Keratinocyte (primary cell): ENCODE measurements around the gene R3HDM4. TPM values are rescaled to one million over a fixed set of nuclear protein-coding genes. Genes with fewer than 3 reads are reported as not detected.

Experiments used
- DNase-seq: peaks from one replicate; pipeline ENCODE4 v3.0.0-alpha.2; 2011; ENCODE audit warnings: low read depth, missing footprints, low spot score
- FAIRE-seq: peaks from 2 replicates; lab custom pipeline; 2011; peaks lifted over from hg19 to GRCh38; lab: Jason Lieb, UNC
- H2AFZ ChIP-seq: 2 replicates; pipeline ENCODE4 v1.6.0; 2012; ENCODE audit warnings: low read length, control low read depth, inconsistent platforms; ENCODE audit not compliant: control insufficient read depth
- H3K27ac ChIP-seq: 2 replicates; pipeline ENCODE4 v1.5.1; 2011; ENCODE audit warnings: low read length; ENCODE audit not compliant: control insufficient read depth, insufficient read depth
- H3K27me3 ChIP-seq: 3 replicates; pipeline ENCODE4 v1.6.0; 2011; ENCODE audit warnings: low read length; ENCODE audit not compliant: control insufficient read depth, insufficient read depth; ENCODE audit errors: extremely low read depth
- H3K36me3 ChIP-seq, 2 experiments: 2 replicates in 1 of 2; 3 replicates in 1 of 2; pipeline ENCODE4 v1.5.1; 2011; ENCODE audit warnings: low read length in 2 of 2, mild to moderate bottlenecking in 1 of 2; ENCODE audit not compliant: control insufficient read depth in 2 of 2, insufficient read depth in 2 of 2; ENCODE audit errors: extremely low read depth in 1 of 2
- H3K4me1 ChIP-seq: 3 replicates; pipeline ENCODE4 v1.5.1; 2011; ENCODE audit warnings: low read length; ENCODE audit not compliant: control insufficient read depth, insufficient read depth; ENCODE audit errors: extremely low read depth
- H3K4me2 ChIP-seq: 3 replicates; pipeline ENCODE4 v1.6.0; 2011; ENCODE audit warnings: low read depth, low read length; ENCODE audit not compliant: control insufficient read depth, insufficient read depth; ENCODE audit errors: extremely low read depth
- H3K4me3 ChIP-seq, 3 experiments: fragments of 200-600 bp in 1 of 3; sonication (generic) in 1 of 3; 2 replicates in 2 of 3; 3 replicates in 1 of 3; pipeline ENCODE4 v1.5.1; 2011 to 2016; ENCODE audit warnings: low read length in 3 of 3, mild to moderate bottlenecking in 3 of 3, control low read depth in 2 of 3, inconsistent platforms in 1 of 3, low read depth in 1 of 3, mixed read lengths in 1 of 3, mixed run types in 1 of 3, moderate library complexity in 1 of 3; ENCODE audit not compliant: control insufficient read depth in 2 of 3, insufficient read depth in 2 of 3; ENCODE audit errors: extremely low read depth in 1 of 3
- H3K79me2 ChIP-seq: 2 replicates; pipeline ENCODE4 v1.6.0; 2012; ENCODE audit warnings: low read length; ENCODE audit not compliant: control insufficient read depth, insufficient read depth
- H3K9ac ChIP-seq: 3 replicates; pipeline ENCODE4 v1.6.0; 2011; ENCODE audit warnings: low read length; ENCODE audit not compliant: control insufficient read depth, insufficient read depth; ENCODE audit errors: extremely low read depth
- H3K9me1 ChIP-seq: 3 replicates; pipeline ENCODE4 v1.6.0; 2011; ENCODE audit warnings: low read length; ENCODE audit not compliant: control insufficient read depth, insufficient read depth; ENCODE audit errors: extremely low read depth
- H3K9me3 ChIP-seq: 2 replicates; pipeline ENCODE4 v1.5.1; 2012; ENCODE audit warnings: low read depth, low read length; ENCODE audit not compliant: control insufficient read depth
- H4K20me1 ChIP-seq: 3 replicates; pipeline ENCODE4 v1.6.0; 2011; ENCODE audit warnings: low read length; ENCODE audit not compliant: control insufficient read depth, insufficient read depth; ENCODE audit errors: extremely low read depth
- CTCF ChIP-seq, 3 experiments: IDR thresholded peaks in 1 of 3; conservative IDR thresholded peaks in 1 of 3; optimal IDR thresholded peaks in 1 of 3; 2 replicates in 2 of 3; 3 replicates in 1 of 3; pipeline versions ENCODE3 to v1.5.1; 2011; ENCODE audit warnings: low read length in 3 of 3, mild to moderate bottlenecking in 3 of 3, moderate library complexity in 2 of 3, control low read depth in 1 of 3, inconsistent platforms in 1 of 3; ENCODE audit not compliant: insufficient read depth in 2 of 3; ENCODE audit errors: extremely low read depth in 1 of 3
- EZH2 ChIP-seq: IDR thresholded peaks from one replicate; pipeline ENCODE4 v1.6.1; 2012; ENCODE audit warnings: inconsistent platforms, mild to moderate bottlenecking, low read length, moderate library complexity
- dilution Hi-C: fragments of 300-500 bp; cut with MboI; formaldehyde crosslinking; loops from one replicate; pipeline ENCODE4 v1.7.0; 2020; ENCODE audit warnings: low sequenced_read_pairs; ENCODE audit not compliant: extremely low pct_ligation_motif_present
- polyA plus RNA-seq, 5 experiments: library from polyadenylated mRNA; depleted of rRNA in 3 of 5; stranded (reverse) in 3 of 5; stranded (forward) in 1 of 5; unstranded in 1 of 5; fragments of >200 nt; gene quantifications; 1 replicate in 1 of 5; 2 replicates in 3 of 5; 3 replicates in 1 of 5; pipeline versions ENCODE4 v1.2.1 to v1.2.3, GENCODE V29; 2011 to 2012; ENCODE audit warnings: missing spikeins in 2 of 5, low read depth in 1 of 5, low replicate concordance in 1 of 5

R3HDM4 gene
- polyA plus RNA-seq, 1 donor (not counting 4 experiments of a cell fraction or from before 2014, with no cell fraction given) = 33.5 TPM

- DNase-seq (no peak), FAIRE-seq (no peak)
- Histone ChIP-seq H2AFZ (no peak overlapping the region), H3K27me3 (peaks cover 6% of the 10 kb centered on the region), H3K4me1 (peaks cover 15% of the 10 kb centered on the region), H3K4me3 (no peak overlapping the region), H3K36me3 (no peaks in the 10 kb centered on the region), H3K27ac (no peak overlapping the region), H3K9me3 (no peaks in the 10 kb centered on the region), H4K20me1 (peaks cover 4% of the 10 kb centered on the region), H3K4me2 (no peak overlapping the region), H3K79me2 (no peaks in the 10 kb centered on the region), H3K9ac (no peak overlapping the region), H3K9me1 (peaks cover 2% of the 10 kb centered on the region)
- dilution Hi-C loops = no loop called here
- no peak for TF ChIP-seq CTCF (optimal IDR thresholded peaks at IDR 0.05 in 1 of 3, IDR thresholded peaks at IDR 0.05 in 1 of 3, conservative IDR thresholded peaks at IDR 0.05 in 1 of 3; ENCODE audit: extremely low read depth in 1 of 3, insufficient read depth in 2 of 3, low read length in 3 of 3)
- no peak for TF ChIP-seq EZH2
Measured at GRCh38 chr19:944663-945241, 31.7 kb upstream of the R3HDM4 start.

DNA sequence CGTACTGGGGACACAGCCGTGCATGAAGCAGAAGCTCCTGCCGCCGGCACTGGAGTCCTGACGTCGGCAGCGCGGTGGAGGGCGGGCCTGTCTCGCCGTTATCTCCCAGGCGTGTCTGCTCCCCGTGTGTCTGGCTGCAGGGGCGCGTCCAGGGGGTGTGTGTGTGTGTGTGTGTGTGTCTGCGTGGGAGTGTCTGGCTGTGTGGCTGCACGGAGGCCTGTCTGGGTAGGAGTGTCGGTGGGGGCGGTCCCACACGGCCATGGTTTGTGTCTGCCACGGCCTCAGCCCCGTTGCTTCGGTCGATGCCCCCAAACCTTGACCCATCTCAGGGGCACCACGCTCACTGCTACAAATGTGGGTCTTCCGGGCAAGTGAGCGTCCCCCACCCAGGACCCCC, 31.1 kb upstream of the R3HDM4 start:
- no peak for TF ChIP-seq EZH2
- TF ChIP-seq CTCF (optimal IDR thresholded peaks at IDR 0.05 in 1 of 3, IDR thresholded peaks at IDR 0.05 in 1 of 3, conservative IDR thresholded peaks at IDR 0.05 in 1 of 3; ENCODE audit: extremely low read depth in 1 of 3, insufficient read depth in 2 of 3, low read length in 3 of 3) = no peak
- Histone ChIP-seq H4K20me1 (peaks cover 6% of the 10 kb centered on the region), H3K9me1 (peaks cover 2% of the 10 kb centered on the region), H3K4me1 (peaks cover 15% of the 10 kb centered on the region), H3K27ac (no peak overlapping the region), H3K36me3 (peaks cover 0 to 2% of the 10 kb centered on the region in 2 experiments), H3K9ac (no peak overlapping the region), H3K27me3 (peaks cover 6% of the 10 kb centered on the region), H3K9me3 (no peaks in the 10 kb centered on the region), H2AFZ (no peak overlapping the region), H3K79me2 (no peaks in the 10 kb centered on the region), H3K4me2 (no peak overlapping the region), H3K4me3 (no peak overlapping the region)
- no peak for FAIRE-seq
- dilution Hi-C loops = no loop called here
- no peak for DNase-seq
